T-helper 9 cell (primary cell): Measurements from ENCODE around the gene PRPF6.

Experiments
- DNase-seq: peaks from one replicate; pipeline ENCODE4 v3.0.0-alpha.2; 2020

Gene PRPF6

DNA sequence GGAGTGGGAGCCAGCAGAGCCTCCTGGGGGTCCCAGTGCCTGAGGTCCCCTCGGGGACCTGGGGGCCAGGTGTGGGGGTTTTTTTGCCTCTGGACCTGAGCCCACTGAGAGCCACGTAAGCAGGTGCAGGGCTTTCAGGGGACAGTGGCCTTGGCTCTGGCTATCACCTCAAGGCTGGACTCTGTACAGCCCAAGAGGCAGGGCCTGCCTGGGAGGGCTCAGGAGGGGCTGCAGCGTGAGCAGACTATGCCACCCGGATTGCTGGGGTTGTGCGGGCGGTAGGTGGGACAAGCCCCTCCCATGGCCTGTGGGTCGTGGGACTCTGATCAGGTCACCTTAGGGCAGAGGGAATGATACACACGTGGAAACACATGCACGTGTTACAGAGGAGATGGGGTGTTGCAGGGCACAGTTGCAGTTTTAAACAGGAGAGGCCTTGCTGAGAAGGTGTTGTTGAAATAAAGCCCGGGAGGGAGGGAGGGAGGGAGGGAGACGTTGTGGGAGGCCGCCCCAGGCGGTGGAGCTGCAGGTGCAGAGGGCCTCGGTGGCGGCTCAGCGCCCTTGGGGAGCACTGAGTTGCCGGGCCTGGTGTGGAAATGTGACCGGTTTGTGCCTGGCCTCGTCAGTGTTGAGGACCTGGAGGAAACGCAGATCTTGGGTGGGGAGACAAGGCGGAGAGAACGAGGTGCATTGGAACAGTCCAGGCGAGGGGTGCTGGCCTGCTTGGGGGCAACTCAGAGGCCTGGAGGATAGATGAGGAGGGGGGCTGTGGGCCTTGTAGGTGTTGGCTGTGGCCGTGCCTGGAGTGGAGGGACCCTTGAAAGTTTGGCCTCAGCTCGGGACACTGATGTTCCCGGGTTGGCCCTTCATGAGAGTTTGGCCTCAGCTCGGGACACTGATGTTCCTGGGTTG is 84.4 kb downstream of the PRPF6 start:
- DNase-seq, result no peak

DNA sequence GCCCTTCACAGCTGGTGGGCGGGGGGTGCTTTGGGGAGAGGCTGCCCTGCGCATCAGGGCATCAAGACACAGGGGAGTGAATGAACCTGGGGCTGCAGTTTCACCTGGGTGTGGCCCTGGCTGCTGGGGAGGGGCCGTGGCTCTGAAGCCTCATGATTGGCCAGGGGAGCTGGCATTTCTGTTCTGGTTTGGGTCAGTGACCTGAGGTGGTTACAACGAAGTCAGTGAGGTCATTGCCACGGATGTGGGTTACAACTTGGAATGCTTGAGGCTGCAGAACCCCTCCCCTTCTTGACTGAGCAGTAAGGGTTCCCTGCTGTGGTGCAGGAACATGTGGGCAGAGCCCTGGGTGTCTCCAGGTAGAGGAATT is 85.0 kb downstream of the PRPF6 start:
- peak; percentile 46 for DNase-seq

DNA sequence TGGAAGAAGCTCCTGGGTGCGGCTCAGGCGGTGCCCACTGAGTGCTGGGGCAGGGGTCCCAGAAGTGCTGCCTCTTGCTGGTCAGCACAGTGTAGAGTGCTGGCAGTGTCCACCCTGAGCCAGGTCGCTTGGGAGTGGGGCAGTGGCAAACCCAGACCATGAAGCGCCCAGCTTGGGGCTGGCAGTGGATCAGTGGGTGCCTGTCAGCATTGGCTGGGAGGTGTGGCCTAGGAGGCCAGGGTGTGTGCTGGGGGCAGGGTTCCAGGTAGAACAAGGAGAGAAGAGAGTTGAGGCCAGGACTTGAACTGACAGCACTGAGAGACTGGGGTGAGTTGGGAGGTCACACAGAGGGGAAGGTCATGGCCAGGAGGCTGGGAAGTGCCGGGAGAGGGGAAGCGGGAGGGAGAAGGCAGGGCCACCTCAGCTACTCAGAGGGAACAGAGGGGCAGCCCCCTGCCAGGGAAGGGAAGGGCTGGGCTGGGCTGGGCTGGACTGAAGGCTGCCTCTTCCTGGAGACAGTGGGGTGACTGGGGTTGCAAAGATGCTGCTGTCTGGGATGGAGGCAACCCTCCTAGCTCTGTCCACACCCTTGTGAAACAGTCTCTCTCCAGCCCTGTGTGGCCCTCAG is 86.2 kb downstream of the PRPF6 start:
- no peak for DNase-seq

DNA sequence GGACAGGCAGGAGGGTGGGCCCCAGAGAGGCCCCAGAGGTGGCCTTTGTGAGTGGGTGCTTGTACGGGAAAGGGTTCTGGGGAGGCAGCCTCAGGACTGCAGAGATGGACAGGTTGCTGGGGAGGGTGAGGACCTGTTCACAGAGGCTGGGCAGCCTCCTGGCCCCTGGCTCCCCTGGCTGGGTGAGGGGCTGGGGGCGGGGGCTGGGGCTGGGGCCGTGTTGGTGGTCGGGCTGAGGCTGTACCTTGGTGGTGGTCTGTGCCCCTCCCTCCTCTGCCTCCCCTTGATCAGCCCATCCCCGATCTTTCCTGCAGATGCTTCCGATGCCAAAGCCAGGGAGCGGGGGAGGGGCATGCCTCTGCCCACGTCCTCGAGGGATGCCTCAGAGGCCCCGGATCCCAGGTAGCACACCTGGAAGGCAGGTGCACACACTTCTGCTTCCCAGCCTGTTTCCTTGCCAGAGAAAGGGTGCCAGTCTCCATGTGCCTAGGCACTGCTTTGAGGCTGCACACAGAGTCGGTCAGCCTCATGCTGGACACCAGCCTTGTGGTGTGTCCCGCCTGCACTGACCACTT is 86.9 kb downstream of the PRPF6 start:
- no peak for DNase-seq

DNA sequence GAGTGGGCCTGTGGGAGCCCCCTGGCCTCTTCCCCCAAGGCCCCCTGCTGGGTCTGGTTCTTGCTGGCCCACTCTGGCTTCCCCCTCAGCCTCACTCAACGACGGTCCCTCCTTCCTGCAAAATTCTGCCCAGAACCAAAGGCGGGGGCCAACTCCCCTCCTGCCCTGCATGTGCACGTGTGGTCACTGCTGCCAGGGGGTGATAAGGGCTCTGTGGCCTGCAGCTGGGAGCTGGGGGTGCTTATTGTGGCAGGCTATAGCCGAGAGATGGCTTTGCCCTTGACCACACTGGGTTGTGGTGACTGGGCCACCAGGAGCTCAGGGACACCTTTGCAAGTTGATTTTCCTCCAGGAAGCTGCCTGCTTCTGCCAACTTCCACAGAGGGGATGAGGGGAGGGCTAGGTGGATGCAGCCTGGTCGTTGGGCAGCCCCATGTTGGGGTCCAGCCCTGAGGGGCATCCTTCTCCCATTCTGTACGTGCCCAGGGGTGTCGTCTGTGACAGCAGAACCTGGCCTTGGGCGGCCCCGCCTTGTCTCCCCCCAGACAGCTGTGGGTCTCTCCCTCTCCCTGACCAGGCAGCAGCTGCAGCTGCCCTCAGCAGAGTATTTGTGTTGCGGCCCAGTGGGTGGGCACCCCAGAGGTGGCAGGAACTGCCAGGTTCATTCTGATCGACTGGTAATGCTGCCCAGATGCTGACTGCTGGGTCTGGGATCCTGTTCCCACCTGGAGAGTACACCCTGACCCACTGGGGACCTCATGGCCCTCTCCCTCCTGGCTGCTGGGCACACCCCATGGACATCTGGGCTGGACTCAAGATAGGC is 87.7 kb downstream of the PRPF6 start:
- DNase-seq, result no peak

DNA sequence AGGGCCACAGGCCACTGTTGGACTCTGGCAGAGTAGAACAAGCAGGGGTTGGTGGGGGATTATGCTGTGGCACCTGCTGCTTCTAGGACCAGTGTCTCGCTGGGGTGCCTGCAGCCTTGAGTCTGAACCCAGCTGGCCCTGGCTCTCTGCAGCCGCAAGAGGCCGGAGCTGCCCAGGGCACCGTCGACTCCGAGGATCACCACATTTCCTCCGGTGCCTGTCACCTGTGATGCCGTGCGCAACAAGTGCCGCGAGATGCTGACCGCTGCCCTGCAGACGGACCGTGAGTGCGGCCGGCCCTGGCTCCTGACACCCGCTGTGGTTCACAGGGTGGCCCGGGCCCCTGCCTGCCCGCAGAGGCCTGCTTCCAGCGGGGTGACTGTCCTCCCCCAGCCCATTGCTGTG is 88.3 kb downstream of the PRPF6 start:
- DNase-seq, result no peak

DNA sequence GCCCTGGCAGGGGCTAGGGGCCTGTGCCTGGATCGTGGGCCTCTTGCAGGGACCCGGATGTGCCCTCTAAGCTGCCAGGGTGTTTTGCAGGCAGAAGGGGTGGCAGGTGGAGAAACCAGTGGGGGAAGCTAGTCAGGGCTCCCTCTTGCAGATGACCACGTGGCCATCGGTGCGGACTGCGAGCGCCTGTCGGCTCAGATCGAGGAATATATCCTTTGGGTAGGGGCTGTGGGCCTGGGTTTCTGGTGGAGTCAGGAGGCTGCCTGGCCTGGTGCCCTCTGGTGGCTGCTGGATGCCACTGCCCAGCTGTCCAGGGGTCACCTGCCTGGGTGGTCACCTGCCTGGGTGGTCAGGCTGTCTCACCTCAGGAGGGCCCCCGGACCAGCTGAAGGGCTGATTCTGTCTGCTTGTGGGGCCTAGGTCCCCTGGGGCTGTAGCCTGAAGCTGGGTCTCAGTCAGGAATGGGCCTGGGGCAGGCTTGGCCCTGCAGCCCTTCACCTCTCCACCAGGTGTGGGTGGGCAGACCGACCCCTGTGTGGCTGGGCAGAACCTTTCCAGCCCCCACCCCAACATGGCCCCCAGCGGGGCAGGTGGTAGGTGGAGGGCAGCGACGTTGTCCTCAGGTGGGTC is 88.8 kb downstream of the PRPF6 start:
- no peak for DNase-seq

DNA sequence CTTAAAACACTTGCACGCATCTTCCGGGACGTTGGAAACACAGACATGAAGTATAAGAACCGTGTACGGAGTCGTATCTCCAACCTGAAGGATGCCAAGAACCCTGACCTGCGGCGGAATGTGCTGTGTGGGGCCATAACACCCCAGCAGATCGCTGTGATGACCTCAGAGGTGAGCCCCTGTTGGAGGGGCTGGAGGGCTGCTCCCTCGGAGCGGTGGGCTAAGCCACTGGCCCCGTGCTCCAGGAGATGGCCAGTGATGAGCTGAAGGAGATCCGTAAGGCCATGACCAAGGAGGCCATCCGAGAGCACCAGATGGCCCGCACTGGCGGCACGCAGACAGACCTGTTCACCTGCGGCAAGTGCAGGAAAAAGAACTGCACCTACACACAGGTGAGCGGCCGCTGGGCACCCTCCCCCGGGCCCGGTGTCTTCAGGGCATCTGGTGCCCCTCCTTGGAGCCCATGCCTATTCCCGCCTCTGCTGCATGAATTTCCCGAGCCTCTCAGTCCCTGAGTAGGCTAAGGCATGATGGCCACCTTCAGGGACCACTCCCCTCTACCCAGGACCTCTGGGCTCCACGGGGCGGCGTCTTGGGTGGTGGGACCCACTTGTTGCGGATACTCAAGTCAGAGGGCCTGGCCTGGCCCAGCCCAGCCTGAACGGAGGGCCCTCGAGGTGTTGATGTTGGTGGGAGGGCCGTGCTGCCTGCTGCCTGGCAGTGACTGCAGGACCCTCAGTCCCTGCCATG is 89.5 kb downstream of the PRPF6 start:
- no peak for DNase-seq

DNA sequence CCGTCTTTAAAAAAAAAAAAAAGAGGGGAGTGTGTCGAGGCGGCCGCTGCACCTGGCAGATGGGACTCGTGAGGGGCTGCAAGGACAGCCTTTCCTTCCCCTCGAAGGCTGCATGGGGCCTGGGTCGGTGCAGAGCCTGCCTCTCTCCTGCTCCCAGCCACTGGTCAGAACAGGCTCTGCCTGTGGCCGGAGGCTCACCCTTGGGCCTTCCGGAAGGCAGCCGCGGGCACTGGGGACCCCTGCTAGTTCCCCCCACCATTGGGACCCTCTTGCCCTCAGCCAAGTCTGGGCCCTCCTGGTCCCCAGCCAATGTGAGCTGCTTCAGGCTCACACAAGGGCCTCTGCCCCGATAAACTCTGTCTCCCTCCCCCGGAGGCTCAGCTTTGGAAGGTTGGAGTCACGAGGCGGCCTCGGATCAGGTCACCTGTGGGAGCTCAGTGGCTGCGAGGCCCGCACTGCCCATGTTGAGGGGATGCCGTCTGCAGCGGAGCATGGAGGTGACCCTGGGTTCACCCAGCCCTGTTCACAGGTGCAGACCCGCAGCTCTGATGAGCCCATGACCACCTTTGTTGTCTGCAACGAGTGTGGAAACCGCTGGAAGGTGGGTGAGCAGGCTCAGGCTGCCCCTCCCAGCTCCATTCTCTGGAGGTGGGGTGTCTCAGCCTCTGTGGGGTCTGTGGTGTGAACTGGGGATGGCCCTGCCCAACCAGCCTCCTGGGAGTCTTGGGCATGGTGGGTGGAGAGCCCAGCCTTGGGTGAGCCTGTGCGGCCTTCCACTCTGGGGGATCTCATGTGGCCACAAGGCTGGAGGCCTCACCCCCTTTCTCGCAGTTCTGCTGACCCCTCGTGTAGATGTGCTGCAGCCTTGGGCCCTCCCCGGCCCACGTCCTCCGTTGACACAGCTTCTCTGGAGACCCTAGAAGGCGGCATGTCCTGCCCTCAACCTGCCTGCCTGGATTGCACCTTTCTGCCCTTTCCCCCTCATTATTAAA is 90.7 kb downstream of the PRPF6 start:
- DNase-seq, result no peak

DNA sequence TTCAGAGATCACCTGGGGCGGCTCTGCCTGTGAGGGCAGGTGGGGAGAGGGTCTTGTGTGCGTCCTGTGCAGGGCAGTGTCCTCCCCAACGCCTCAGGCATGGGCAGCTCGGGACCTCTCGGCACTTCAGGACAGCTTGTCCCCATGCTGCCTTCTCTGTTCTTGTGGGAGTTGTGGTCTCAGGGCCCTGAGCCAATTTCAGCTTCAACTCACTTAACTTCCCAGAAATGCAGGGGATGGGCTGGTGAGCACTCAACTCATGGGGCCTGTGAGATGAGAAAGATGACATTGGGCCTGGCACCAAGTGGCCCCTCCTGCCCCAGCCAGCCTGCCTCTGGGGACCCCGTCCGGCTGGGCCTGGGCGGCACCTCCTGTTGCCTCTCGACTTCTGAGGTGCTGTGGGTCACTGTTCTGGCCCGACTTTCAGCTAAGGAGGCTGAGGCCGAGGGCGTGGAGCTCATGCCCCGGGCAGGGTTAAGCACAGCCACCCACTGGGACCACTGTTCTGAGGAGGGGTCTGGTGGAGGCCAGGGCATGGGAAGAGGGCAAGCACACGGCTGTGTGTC is 91.6 kb downstream of the PRPF6 start:
- no peak for DNase-seq

DNA sequence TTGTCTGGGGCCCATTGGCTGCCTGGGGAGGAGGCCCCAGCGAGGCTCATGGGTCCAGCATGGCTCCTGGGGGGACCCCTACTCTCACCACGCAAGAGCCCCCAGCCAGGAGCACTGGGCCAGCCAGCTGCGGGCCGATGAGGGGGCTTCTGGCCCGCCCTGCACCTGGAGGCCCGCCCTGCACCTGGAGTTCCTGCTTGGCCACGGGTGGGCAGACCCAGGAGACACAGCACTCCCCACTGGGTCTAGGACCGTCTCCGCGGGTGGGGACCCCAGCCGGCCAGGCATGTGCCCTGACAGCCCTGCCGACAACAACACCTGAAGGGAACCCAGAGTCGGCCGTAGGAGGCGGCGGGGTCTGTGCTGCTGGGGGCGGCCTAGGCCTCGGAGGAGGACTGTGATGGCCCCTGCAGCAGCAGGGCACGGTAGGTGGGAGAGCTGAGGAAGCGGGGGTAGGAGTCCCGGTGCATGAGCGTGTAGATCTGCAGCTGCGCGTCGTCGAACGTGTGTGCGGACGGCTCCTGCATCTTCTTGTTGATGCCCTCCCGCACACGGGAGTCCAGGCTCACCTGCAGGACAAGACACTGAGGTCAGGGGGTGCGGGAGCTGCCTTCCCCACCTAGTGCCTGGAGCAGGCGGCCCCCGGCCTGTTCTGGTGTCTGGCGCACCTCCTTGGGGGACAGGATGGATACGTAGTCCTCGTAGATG is 92.7 kb downstream of the PRPF6 start:
- DNase-seq, result no peak

DNA sequence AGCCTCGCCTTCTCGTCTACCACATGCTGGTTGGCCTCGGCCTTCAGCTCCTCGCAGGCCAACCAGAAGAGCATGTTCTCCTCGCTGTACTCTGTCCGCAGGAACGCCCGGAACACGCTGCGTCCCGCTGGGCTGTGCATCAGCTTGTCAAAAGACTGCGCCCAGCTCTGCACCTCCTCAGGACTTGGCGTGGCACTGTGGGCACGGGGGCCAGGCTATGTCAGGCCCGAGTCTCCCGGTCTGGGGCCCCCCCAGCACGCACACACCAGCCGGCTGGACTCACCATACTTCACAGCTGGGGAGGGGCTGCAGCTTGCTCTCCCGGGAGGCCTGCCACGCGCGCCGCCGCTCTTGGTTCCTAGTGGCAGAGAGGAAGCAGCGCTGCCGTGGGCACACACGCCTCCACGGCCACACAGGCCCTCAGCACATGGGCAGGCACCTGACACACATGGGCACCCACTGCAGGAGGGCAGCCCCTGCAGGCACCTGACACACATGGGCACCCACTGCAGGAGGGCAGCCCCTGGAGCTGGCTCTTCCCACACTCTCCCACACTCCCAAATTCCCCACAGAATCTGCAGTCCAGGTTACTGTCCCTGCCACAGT is 93.4 kb downstream of the PRPF6 start:
- DNase-seq, result no peak

DNA sequence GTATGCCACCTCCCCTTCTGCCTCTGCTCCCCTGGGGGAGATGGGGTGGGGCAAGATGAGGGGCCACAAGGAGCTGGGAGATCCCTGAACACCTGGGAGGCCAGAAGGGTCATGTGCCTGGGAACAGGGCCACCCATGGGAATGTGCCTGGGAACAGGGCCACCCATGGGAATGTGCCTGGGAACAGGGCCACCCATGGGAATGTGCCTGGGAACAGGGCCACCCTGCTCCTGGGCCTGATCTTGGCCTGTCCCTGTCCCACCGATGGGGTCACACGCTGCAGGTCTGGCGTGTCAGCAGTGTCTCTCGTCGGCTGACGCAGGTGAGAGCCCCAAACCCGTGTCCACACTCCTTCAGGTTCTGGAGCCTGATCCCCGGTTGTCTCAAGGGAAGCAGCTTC is 94.0 kb downstream of the PRPF6 start:
- no peak for DNase-seq

DNA sequence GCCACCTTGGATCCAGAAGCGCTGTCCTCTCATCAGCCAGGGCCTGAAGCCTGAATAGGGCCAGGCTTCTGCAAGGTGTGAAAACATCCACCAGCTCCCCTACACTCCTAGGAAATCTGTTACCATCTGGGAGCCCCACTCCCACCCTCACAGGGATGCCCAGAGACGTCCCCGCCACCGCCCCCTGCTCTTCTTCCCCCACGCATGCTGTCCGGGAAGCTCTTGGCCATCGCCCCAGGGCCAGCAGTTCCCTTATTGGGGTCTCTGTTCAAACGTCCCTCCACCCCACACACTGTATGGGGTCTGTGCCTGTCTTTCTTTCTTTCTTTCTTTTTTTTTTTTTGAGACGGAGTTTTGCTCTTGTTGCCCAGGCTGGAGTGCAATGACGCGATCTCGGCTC is 94.6 kb downstream of the PRPF6 start:
- no peak for DNase-seq

DNA sequence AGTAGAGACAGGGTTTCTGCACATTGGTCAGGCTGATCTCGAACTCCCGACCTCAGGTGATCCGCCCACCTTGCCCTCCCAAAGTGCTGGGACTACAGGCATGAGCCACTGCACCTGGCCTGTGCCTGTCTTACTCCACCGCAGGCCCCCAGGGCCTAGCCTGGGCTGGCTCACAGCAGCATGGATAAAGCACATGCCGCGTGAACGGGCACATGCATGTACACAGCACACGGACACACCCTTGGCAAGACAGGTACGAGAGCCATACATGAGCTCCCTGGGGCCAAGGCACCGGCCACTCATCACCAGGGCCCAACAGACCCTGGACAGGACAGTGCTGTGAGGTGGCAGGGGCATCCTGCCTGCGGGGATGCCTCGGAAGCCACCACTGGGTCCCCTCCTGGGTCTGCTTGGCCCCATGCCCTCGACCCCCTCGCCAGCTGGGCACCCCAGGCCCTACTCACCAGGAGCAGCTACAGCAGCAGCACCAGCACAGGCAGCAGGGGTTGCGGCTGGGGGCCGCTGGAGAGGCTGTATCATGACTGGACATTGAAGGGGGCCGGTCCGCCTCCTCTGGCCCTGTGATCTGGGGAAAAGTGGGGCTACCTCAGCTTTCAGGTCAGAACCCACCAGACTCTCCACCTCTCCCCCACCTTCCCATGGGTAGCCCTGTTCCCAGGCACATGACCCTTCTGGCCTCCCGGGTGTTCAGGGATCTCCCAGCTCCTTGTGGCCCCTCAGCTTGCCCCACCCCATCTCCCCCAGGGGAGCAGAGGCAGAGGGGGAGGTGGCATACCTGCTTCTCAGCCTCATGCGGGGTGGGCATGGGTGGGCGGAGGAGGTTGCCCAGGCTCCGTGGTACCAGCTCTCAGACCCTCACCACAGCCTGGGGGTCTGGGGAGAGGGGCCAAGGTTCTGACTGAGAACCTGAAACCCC is 95.4 kb downstream of the PRPF6 start:
- no peak for DNase-seq

DNA sequence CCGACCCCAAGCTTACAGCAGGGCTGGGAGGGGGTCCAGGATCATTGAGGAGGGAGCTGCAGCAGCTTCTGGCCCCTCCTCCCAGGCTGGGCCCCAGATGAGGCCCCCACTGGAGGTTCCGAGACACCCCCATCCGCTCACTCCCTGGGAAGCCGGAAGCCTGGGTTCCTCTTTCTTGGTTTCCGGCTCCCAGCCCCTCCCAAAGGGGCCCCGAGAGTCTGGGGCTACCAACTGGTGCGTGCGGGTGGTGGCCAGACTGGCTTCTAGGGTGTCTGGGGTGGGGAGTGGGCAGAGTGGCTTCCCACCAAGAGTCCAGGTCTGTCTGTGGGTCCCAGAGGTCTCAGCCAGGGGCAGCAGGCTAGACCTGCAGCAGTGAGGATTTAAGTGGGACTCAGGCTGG is 96.2 kb downstream of the PRPF6 start:
- no peak for DNase-seq

DNA sequence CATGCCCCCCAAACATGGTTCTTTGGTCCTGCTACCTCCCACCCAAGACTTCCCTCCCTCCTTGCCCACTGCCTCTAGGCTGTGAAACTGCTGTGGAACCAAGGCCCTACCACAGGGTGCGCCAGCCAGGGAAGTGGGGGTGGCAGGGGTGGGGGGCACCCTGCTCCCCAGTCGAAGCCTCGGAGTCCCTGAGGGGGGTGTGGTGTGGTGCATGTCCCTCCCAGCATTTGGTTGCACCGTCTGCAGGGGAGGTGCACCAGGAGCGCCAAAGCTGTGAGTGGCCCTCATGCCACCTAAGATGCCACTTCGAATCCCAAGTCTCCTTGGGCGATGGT is 96.6 kb downstream of the PRPF6 start:
- no peak for DNase-seq

DNA sequence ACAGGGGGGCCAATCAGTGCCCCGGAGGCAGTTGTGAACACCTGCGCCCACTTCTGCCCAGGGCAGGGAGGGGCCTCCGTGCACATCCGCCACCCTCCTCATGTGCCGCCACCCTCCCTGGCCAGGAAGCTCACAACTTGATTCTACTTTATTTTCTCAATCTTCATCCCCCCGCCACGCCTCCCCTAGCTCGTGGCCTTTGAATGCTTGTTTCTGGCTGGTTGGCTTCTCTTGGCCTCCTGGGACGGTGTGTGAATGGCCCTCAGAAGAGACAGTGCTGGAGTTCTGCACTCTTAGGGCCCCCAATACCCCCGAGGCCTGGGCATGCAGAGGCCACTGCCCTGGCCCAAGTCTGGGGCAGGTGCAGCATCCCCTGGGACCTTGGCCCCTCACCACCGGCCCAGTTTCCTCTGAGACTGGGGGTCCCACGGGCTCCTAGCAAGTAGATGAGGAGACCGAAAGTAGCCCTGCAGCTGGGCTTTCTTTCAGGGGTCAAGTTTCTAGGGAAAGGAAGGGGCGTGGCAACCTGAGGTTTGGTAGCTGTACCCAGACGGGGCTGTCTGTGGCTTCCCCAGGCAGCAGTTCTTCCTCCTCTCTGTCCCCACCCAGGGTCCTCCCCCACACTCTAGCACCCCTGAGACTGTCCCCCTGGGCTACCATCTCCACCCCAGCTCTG is 97.1 kb downstream of the PRPF6 start:
- DNase-seq, result peak; percentile 45
